H9 (cell line): ENCODE data around the gene CCNQ. TPM values are rescaled to one million over a fixed set of nuclear protein-coding genes. Genes with fewer than 3 reads are reported as not detected.

Source experiments
- DNase-seq: peaks from one replicate; pipeline ENCODE4 v3.0.0-alpha.2; 2017
- H2AFZ ChIP-seq: one replicate; pipeline ENCODE4 v1.6.1; 2013; ENCODE audit warnings: mild to moderate bottlenecking, low read length, control low read depth, moderate library complexity
- H2AK5ac ChIP-seq: 2 replicates; pipeline ENCODE4 v1.6.1; 2013; ENCODE audit warnings: low read length, control low read depth, mixed read lengths; ENCODE audit not compliant: insufficient read length
- H2BK120ac ChIP-seq: one replicate; pipeline ENCODE4 v1.6.1; 2013; ENCODE audit warnings: low read depth, mild to moderate bottlenecking, low read length, control low read depth, inconsistent platforms; ENCODE audit not compliant: poor library complexity, severe bottlenecking
- H2BK12ac ChIP-seq: 2 replicates; pipeline ENCODE4 v1.6.1; 2013; ENCODE audit warnings: low read length, control low read depth, mixed read lengths, low read depth; ENCODE audit not compliant: insufficient read length
- H2BK15ac ChIP-seq: 2 replicates; pipeline ENCODE4 v1.6.1; 2013; ENCODE audit warnings: low read depth, low read length, control low read depth
- H2BK20ac ChIP-seq: one replicate; pipeline ENCODE4 v1.6.1; 2013; ENCODE audit warnings: low read depth, mild to moderate bottlenecking, low read length, control low read depth, inconsistent platforms; ENCODE audit not compliant: poor library complexity, severe bottlenecking
- H2BK5ac ChIP-seq: 2 replicates; pipeline ENCODE4 v1.6.1; 2013; ENCODE audit warnings: low read length, control low read depth, mixed read lengths; ENCODE audit not compliant: insufficient read length
- H3K14ac ChIP-seq: 2 replicates; pipeline ENCODE4 v1.6.1; 2013; ENCODE audit warnings: low read length, control low read depth; ENCODE audit not compliant: insufficient read depth
- H3K18ac ChIP-seq: 2 replicates; pipeline ENCODE4 v1.6.1; 2013; ENCODE audit warnings: low read depth, mild to moderate bottlenecking, mixed read lengths, low read length, control low read depth; ENCODE audit not compliant: insufficient read length
- H3K23ac ChIP-seq: 2 replicates; pipeline ENCODE4 v1.6.1; 2013; ENCODE audit warnings: low read length, control low read depth, mixed read lengths, low read depth; ENCODE audit not compliant: insufficient read length
- H3K23me2 ChIP-seq: 2 replicates; pipeline ENCODE4 v1.6.1; 2013; ENCODE audit warnings: low read depth, mild to moderate bottlenecking, mixed read lengths, low read length, control low read depth; ENCODE audit not compliant: insufficient read length, poor library complexity, severe bottlenecking
- H3K27ac ChIP-seq: 2 replicates; pipeline ENCODE4 v1.5.1; 2013; ENCODE audit warnings: low read length, control low read depth, mixed read lengths, low read depth; ENCODE audit not compliant: insufficient read length
- H3K27me3 ChIP-seq: 2 replicates; pipeline ENCODE4 v1.6.1; 2013; ENCODE audit warnings: low read length, control low read depth, inconsistent platforms; ENCODE audit not compliant: insufficient read depth
- H3K4ac ChIP-seq: 2 replicates; pipeline ENCODE4 v1.6.1; 2013; ENCODE audit warnings: low read depth, mild to moderate bottlenecking, control low read depth, inconsistent platforms, low read length, moderate library complexity
- H3K4me1 ChIP-seq: 2 replicates; pipeline ENCODE4 v1.6.1; 2013; ENCODE audit warnings: low read length, control low read depth, inconsistent platforms; ENCODE audit not compliant: insufficient read depth
- H3K4me2 ChIP-seq: 2 replicates; pipeline ENCODE4 v1.6.1; 2013; ENCODE audit warnings: low read length, control low read depth, mixed read lengths; ENCODE audit not compliant: insufficient read length, insufficient read depth
- H3K56ac ChIP-seq: 2 replicates; pipeline ENCODE4 v1.6.1; 2013; ENCODE audit warnings: low read depth, mild to moderate bottlenecking, mixed read lengths, low read length, control low read depth; ENCODE audit not compliant: insufficient read length
- H3K79me1 ChIP-seq: 2 replicates; pipeline ENCODE4 v1.6.1; 2013; ENCODE audit warnings: low read depth, mild to moderate bottlenecking, moderate library complexity, low read length, control low read depth, inconsistent platforms; ENCODE audit not compliant: insufficient read depth, poor library complexity, severe bottlenecking
- H3K79me2 ChIP-seq: 2 replicates; pipeline ENCODE4 v1.6.1; 2013; ENCODE audit warnings: low read length, control low read depth, inconsistent platforms; ENCODE audit not compliant: insufficient read depth
- H3K9ac ChIP-seq: 2 replicates; pipeline ENCODE4 v1.6.1; 2013; ENCODE audit warnings: low read length, control low read depth, mixed read lengths; ENCODE audit not compliant: insufficient read length; ENCODE audit errors: extremely low read depth
- H3K9me3 ChIP-seq: one replicate; pipeline ENCODE4 v1.6.1; 2013; ENCODE audit warnings: low read depth, low read length, inconsistent platforms; ENCODE audit not compliant: control insufficient read depth
- H3T11ph ChIP-seq: one replicate; pipeline ENCODE4 v1.6.1; 2013; ENCODE audit warnings: mild to moderate bottlenecking, low read length, control low read depth, inconsistent platforms
- H4K20me1 ChIP-seq: one replicate; pipeline ENCODE4 v1.6.1; 2013; ENCODE audit not compliant: control insufficient read depth, insufficient read length, insufficient read depth
- H4K5ac ChIP-seq: 2 replicates; pipeline ENCODE4 v1.6.1; 2013; ENCODE audit warnings: low read depth, mild to moderate bottlenecking, mixed read lengths, low read length, control low read depth; ENCODE audit not compliant: insufficient read length
- H4K8ac ChIP-seq: replicated peaks from 2 replicates; pipeline ENCODE4 v1.6.1; 2013; ENCODE audit warnings: low read length, control low read depth, mixed read lengths, low read depth; ENCODE audit not compliant: insufficient read length
- H4K91ac ChIP-seq: 2 replicates; pipeline ENCODE4 v1.6.1; 2013; ENCODE audit warnings: low read depth, mild to moderate bottlenecking, moderate library complexity, mixed read lengths, low read length, control low read depth; ENCODE audit not compliant: insufficient read length
- H3K27ac Mint-ChIP-seq, 3 experiments: 2 replicates in 2 of 3; 3 replicates in 1 of 3; pipeline ENCODE4 v1.8.0; 2020 to 2021; ENCODE audit warnings: mixed read lengths in 3 of 3, mild to moderate bottlenecking in 1 of 3, moderate library complexity in 1 of 3
- H3K27me3 Mint-ChIP-seq: 2 replicates; pipeline ENCODE4 v1.8.0; 2021; ENCODE audit warnings: low read depth, mild to moderate bottlenecking, moderate library complexity, mixed read lengths
- H3K36me3 Mint-ChIP-seq, 3 experiments: 2 replicates in 2 of 3; 3 replicates in 1 of 3; pipeline ENCODE4 v1.8.0; 2020 to 2021; ENCODE audit warnings: low read depth in 3 of 3, mixed read lengths in 3 of 3; ENCODE audit not compliant: insufficient read depth in 1 of 3
- H3K4me1 Mint-ChIP-seq, 2 experiments: 2 replicates each; pipeline ENCODE4 v1.8.0; 2020; ENCODE audit warnings: mixed read lengths in 2 of 2
- H3K4me3 Mint-ChIP-seq, 2 experiments: 2 replicates in 1 of 2; 3 replicates in 1 of 2; pipeline ENCODE4 v1.8.0; 2020 to 2021; ENCODE audit warnings: mild to moderate bottlenecking in 2 of 2, mixed read lengths in 2 of 2, moderate library complexity in 1 of 2
- H3K9me3 Mint-ChIP-seq, 2 experiments: 2 replicates in 1 of 2; 3 replicates in 1 of 2; pipeline ENCODE4 v1.8.0; 2020; ENCODE audit warnings: mild to moderate bottlenecking in 2 of 2, mixed read lengths in 2 of 2, moderate library complexity in 1 of 2
- WGBS: extraction: QIAGEN DNeasy Blood & Tissue Kit; methylation state at CpG from one replicate; pipeline ENCODE4 v1.1.7; 2013; ENCODE audit warnings: missing lambda C conversion rate, low lambda C conversion rate, mixed read lengths; ENCODE audit not compliant: insufficient read length; ENCODE audit errors: extremely low coverage; 5-methylcytosine and 5-hydroxymethylcytosine counted together
- total RNA-seq: library from RNA; stranded (reverse); gene quantifications from 2 replicates; pipeline ENCODE4 v1.2.1, GENCODE V29; 2021
- TF ChIP-seq, protein P1 (sequence below): fragments of 200-600 bp; sonication (generic); conservative IDR thresholded peaks from 3 replicates; pipeline ENCODE4 v1.8.0; 2021; ENCODE audit warnings: antibody characterized with exemption, mild to moderate bottlenecking

Gene CCNQ
- total RNA-seq, 1 experiment from 2014 or later = 18.4 TPM

DNA sequence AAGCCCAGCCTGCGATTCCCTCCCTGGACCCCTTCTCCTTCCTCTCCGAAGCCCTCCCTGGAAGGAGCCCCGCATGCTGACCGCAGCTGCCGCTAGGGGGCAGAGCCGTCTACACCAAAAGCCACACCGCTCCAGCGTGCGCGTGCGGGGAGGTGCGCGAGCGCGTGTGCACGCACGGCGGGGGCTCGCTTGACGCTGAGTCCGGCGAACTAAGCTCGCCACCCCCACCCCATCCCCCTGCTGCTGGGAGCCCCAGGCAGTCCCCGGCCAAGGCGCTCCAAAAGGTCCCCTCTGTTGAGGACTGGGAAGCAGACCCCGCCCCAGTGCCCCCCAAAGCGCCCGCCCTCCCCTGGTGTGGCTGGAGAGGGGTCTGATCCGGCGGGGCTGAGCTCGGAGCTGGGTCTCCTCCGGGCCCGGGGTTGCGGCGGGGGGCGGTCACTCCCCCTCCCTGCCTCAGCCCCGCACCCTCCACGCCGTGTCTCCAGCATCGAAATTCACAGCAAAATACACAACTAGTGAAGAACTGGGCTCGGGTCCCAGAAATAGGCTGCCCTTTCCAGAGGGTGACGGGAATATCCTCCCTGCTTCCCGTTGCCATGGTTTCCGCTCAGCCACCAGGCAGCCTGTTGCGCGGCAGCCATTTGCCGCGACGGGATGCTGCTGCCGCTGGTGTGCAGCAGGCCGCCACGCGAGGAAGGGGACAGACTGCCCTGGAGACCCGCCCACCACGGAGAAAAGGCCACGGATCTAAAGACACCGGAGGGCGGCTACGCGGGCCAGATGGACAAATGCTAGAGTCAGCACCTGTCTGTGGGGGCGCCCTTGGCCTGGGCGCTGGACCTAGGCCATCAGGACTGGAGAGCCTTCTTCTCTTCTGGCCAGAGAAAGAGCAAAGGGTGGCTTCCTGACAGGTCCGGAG, 11.2 kb upstream of the CCNQ start:
- Mint-ChIP-seq H3K36me3 (peaks cover 0 to 3% (median 0%) of the 10 kb centered on the region in 3 experiments; a peak in 3 of 7 replicates), H3K4me1 (0 out of 4 replicates have a peak, but pooled peaks cover 0 to 3% of the 10 kb centered on the region in 2 experiments), H3K9me3 (peaks cover 65 to 79% of the 10 kb centered on the region in 2 experiments), H3K27ac (no peak overlapping the region), H3K27me3 (peaks cover 88% of the 10 kb centered on the region), H3K4me3 (peak overlapping the region; percentile 53 to 74)
- Histone ChIP-seq H2BK5ac (no peak overlapping the region), H3K9ac (no peak overlapping the region), H2BK15ac (no peak overlapping the region; the same call in 1 of the 2 replicates), H3T11ph (no peak overlapping the region), H3K4ac (no peak overlapping the region), H3K23ac (no peak overlapping the region), H3K4me1 (no peaks in the 10 kb centered on the region), H4K5ac (no peak overlapping the region), H3K79me2 (no peaks in the 10 kb centered on the region), H2BK20ac (no peak overlapping the region), H2BK12ac (no peak overlapping the region), H4K8ac (no peak overlapping the region), H3K23me2 (peaks cover 5% of the 10 kb centered on the region), H3K79me1 (no peaks in the 10 kb centered on the region), H2AFZ (no peak overlapping the region), H3K9me3 (peaks cover 19% of the 10 kb centered on the region), H4K91ac (no peak overlapping the region), H3K14ac (no peak overlapping the region), H3K4me2 (peak overlapping the region; percentile 5), H3K27me3 (no peaks in the 10 kb centered on the region; the same call in 1 of the 2 replicates), H3K56ac (no peak overlapping the region), H3K18ac (no peak overlapping the region), H3K27ac (no peak overlapping the region), H2BK120ac (no peak overlapping the region), H2AK5ac (no peak overlapping the region), H4K20me1 (no peaks in the 10 kb centered on the region)
- DNase-seq = peak; percentile 78
- no CpG with 5 or more reads among the region's 63 CpGs for WGBS
- TF ChIP-seq, protein P1, sequence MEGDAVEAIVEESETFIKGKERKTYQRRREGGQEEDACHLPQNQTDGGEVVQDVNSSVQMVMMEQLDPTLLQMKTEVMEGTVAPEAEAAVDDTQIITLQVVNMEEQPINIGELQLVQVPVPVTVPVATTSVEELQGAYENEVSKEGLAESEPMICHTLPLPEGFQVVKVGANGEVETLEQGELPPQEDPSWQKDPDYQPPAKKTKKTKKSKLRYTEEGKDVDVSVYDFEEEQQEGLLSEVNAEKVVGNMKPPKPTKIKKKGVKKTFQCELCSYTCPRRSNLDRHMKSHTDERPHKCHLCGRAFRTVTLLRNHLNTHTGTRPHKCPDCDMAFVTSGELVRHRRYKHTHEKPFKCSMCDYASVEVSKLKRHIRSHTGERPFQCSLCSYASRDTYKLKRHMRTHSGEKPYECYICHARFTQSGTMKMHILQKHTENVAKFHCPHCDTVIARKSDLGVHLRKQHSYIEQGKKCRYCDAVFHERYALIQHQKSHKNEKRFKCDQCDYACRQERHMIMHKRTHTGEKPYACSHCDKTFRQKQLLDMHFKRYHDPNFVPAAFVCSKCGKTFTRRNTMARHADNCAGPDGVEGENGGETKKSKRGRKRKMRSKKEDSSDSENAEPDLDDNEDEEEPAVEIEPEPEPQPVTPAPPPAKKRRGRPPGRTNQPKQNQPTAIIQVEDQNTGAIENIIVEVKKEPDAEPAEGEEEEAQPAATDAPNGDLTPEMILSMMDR = peak; percentile 77
